MCF 10A (cell line): ENCODE measurements around the gene NDUFC2. TPM values are rescaled to one million over a fixed set of nuclear protein-coding genes. Genes with fewer than 3 reads are reported as not detected.
A peak's percentile ranks its signal among the peaks of the same experiment; 100 is the strongest.

Experiments used
- BruUV-seq: library from RNA; stranded (reverse); fragments of 400-500 nt; replicated peaks from 2 replicates; lab custom pipeline; 2021; lab: Mats Ljungman, UMichigan
- CTCF ChIA-PET: fragments of 300-600 bp; sonication (Branson Sonifier 250); formaldehyde crosslinking; extraction: SDS; loops from one replicate; lab custom pipeline; 2021; ENCODE audit warnings: antibody characterized with exemption, inconsistent platforms; lab: Yijun Ruan, JAX
- POLR2A ChIA-PET: fragments of 300-600, 350-650 bp; sonication (Branson Sonifier 250); formaldehyde crosslinking; extraction: SDS; loops from one replicate; lab custom pipeline; 2020; ENCODE audit warnings: antibody characterized with exemption, inconsistent platforms; lab: Yijun Ruan, JAX
- DNase-seq: peaks from one replicate; pipeline ENCODE4 v3.0.0-alpha.2; 2018; ENCODE audit not compliant: unreplicated experiment
- H3K27ac Mint-ChIP-seq: one replicate; pipeline ENCODE4 v1.8.0; 2022; ENCODE audit warnings: mild to moderate bottlenecking, low read depth, mixed read lengths; ENCODE audit not compliant: unreplicated experiment
- H3K27me3 Mint-ChIP-seq: one replicate; pipeline ENCODE4 v1.8.0; 2022; ENCODE audit warnings: mixed read lengths; ENCODE audit not compliant: insufficient read depth, unreplicated experiment
- H3K36me3 Mint-ChIP-seq: one replicate; pipeline ENCODE4 v1.8.0; 2022; ENCODE audit warnings: mild to moderate bottlenecking, moderate library complexity, mixed read lengths; ENCODE audit not compliant: insufficient read depth, unreplicated experiment
- H3K4me1 Mint-ChIP-seq: one replicate; pipeline ENCODE4 v1.8.0; 2022; ENCODE audit warnings: mixed read lengths; ENCODE audit not compliant: insufficient read depth, unreplicated experiment
- H3K4me3 Mint-ChIP-seq: one replicate; pipeline ENCODE4 v1.8.0; 2022; ENCODE audit warnings: mild to moderate bottlenecking, moderate library complexity, mixed read lengths; ENCODE audit not compliant: unreplicated experiment
- H3K9me3 Mint-ChIP-seq: one replicate; pipeline ENCODE4 v1.8.0; 2022; ENCODE audit warnings: mixed read lengths; ENCODE audit not compliant: unreplicated experiment
- CTCF ChIP-seq: fragments of 200-600 bp; IDR thresholded peaks from one replicate; pipeline ENCODE4 v1.8.0; 2022; ENCODE audit warnings: antibody characterized with exemption, mild to moderate bottlenecking; ENCODE audit not compliant: unreplicated experiment
- intact Hi-C: fragments of 100-400 bp; cut with micrococcal nuclease; formaldehyde crosslinking; loops from 2 replicates; pipeline ENCODE4 v1.14.1; 2022
- total RNA-seq: library from RNA; stranded (reverse); gene quantifications from 2 replicates; pipeline ENCODE4 v1.2.3, GENCODE V29; 2022

Gene NDUFC2
- total RNA-seq, 1 experiment from 2014 or later: 186 TPM

- POLR2A ChIA-PET: no interaction called here
- no peaks in the 10 kb centered on the region for H3K27me3 Mint-ChIP-seq
- no peak overlapping the region for H3K4me3 Mint-ChIP-seq
- no peak for TF ChIP-seq CTCF
- peaks cover 6% of the 10 kb centered on the region for H3K36me3 Mint-ChIP-seq
- no peak overlapping the region for H3K27ac Mint-ChIP-seq
- DNase-seq: no peak
- intact Hi-C loops: no loop called here
- H3K4me1 Mint-ChIP-seq: peaks cover 10% of the 10 kb centered on the region
- CTCF ChIA-PET: interaction anchor here (1.2 to 3.1 kb wide), 2 partner anchors 11 to 280 kb away, joined by 3 to 19 read pairs; no protein-coding TSS in a partner anchor
- H3K9me3 Mint-ChIP-seq: no peaks in the 10 kb centered on the region
- BruUV-seq: no TSS peak
Observed at GRCh38 chr11:78056093-78056492, 23.6 kb downstream of the NDUFC2 start.

GRCh38 chr11:78054971-78055370, 24.7 kb downstream of the NDUFC2 start:
- no peak for TF ChIP-seq CTCF
- Mint-ChIP-seq H3K4me3 (no peak overlapping the region), H3K27me3 (no peaks in the 10 kb centered on the region), H3K36me3 (peaks cover 4% of the 10 kb centered on the region), H3K4me1 (peaks cover 13% of the 10 kb centered on the region), H3K27ac (no peak overlapping the region), H3K9me3 (no peaks in the 10 kb centered on the region)
- ChIA-PET CTCF (interaction anchor here (1.2 to 3.1 kb wide), 5 partner anchors 10 to 279 kb away, joined by 3 to 19 read pairs (median 5); no protein-coding TSS in a partner anchor), POLR2A (interaction anchor here (0.8 to 1.7 kb wide), 3 partner anchors 15 to 60 kb away, joined by 3 to 5 read pairs (median 3); partner anchors contain the start of genes INTS4 and NDUFC2)
- intact Hi-C loops: no loop called here
- BruUV-seq: no TSS peak
- DNase-seq: no peak

DNA sequence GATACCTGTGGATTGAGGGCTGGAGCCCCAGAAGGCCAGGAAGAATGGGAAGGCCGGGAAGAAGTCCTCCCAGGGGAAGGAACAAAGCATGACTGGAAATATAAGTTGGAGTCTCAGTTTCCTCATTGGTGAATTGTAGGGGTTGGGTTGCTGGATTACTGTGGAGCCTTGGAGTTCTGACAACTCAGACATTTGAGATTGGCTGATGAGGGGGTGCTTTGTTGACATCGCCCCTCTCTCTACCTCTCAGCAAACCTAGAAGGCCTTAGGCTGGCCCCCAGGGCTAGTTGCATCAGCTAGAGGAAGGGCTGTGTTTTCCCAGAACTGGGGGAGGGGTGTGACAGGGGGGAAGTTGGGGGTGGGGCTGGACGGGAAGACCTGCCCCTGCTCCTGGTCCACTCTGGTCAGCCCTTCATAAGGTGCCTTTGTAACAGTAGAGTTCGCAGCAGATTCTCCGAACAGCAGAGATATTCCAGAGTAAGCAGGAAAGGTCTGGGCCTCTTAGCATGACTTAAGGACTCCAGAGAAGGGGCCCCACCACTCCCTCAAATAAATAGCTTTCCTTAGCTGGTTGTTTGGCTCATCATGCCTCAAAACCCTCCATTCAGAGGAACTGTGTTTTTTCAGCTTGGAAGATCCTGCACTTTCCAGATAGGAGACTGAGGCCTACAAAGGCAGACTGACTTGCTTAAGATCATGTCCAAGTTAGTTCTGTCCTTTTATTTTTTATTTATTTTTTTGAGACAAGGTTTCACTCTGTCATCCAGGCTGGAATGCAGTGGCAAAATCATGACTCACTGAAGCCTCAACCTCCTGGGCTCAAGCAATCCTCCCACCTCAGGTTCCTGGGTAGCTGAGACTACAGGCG, 28.5 kb downstream of the NDUFC2 start:
- no peaks in the 10 kb centered on the region for H3K9me3 Mint-ChIP-seq
- CTCF ChIA-PET: interaction anchor here (0.9 kb wide), 1 partner anchor 57 kb away, joined by 4 read pairs; no protein-coding TSS in a partner anchor
- H3K4me3 Mint-ChIP-seq: no peak overlapping the region
- peak overlapping the region; percentile 79 for H3K27ac Mint-ChIP-seq
- POLR2A ChIA-PET: interaction anchor here (1.1 kb wide), 1 partner anchor 11 kb away, joined by 4 read pairs; no protein-coding TSS in a partner anchor
- intact Hi-C loops: loop anchor here (1.0 kb wide), 1 partner anchor 28 kb away; the partner anchor contains the start of gene NDUFC2
- no peaks in the 10 kb centered on the region for H3K27me3 Mint-ChIP-seq
- TF ChIP-seq CTCF: no peak
- DNase-seq: peak; percentile 76
- no peaks in the 10 kb centered on the region for H3K36me3 Mint-ChIP-seq
- no TSS peak for BruUV-seq
- H3K4me1 Mint-ChIP-seq: peaks cover 15% of the 10 kb centered on the region

DNA sequence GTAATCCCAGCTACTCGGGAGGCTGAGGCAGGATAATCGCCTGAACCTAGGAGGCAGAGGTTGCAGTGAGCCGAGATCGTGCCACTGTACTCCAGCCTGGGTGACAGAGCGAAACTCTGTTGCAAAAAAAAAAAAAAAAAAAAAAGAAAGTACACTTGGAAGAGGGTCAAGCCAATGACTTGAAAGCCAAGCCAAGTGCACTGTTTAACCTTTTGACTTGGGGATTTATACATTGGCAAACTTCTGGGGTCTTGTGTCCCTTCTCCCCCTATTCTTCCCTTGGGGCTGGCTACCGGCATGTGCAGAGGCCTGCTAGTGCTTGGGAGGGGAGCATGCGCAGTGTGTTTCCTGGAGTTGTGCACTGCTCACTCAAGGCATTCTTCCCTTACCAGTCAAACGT, 30.3 kb downstream of the NDUFC2 start:
- BruUV-seq: no TSS peak
- Mint-ChIP-seq H3K9me3 (no peaks in the 10 kb centered on the region), H3K4me1 (peaks cover 14% of the 10 kb centered on the region), H3K4me3 (no peak overlapping the region), H3K27me3 (no peaks in the 10 kb centered on the region), H3K36me3 (no peaks in the 10 kb centered on the region), H3K27ac (no peak overlapping the region)
- DNase-seq: no peak
- ChIA-PET CTCF (interaction anchor here (0.5 to 2.0 kb wide), 2 partner anchors 50 to 227 kb away, joined by 4 to 7 read pairs; no protein-coding TSS in a partner anchor), POLR2A (interaction anchor here (0.6 kb wide), 1 partner anchor 467 kb away, joined by 3 read pairs; no protein-coding TSS in a partner anchor)
- intact Hi-C loops: no loop called here
- no peak for TF ChIP-seq CTCF
